GM12878 (cell line): ENCODE results near the gene MNAT1.

Source experiments
- BCLAF1 ChIP-seq: fragments of 450-650 bp; IDR thresholded peaks from 2 replicates; pipeline ENCODE4 v1.6.1; 2017; ENCODE audit warnings: antibody characterized with exemption, mild to moderate bottlenecking, moderate library complexity
- CEBPZ ChIP-seq: fragments of 150-350 bp; IDR thresholded peaks from 2 replicates; pipeline ENCODE4 v1.6.1; 2016; ENCODE audit warnings: low read depth, low read length
- CTCF ChIP-seq, 3 experiments: IDR thresholded peaks in 2 of 3; conservative IDR thresholded peaks in 1 of 3; 2 replicates each; pipeline ENCODE4 v1.5.1; 2011; ENCODE audit warnings: low read depth in 3 of 3, low read length in 3 of 3, mild to moderate bottlenecking in 3 of 3, control low read depth in 2 of 3, moderate library complexity in 2 of 3, inconsistent platforms in 1 of 3, mixed read lengths in 1 of 3; ENCODE audit not compliant: control insufficient read depth in 2 of 3, insufficient read depth in 1 of 3; ENCODE audit errors: extremely low read depth in 1 of 3
- EP300 ChIP-seq, 2 experiments: fragments of 150-350 bp in 1 of 2; IDR thresholded peaks; 2 replicates each; pipeline ENCODE4 v1.6.1; 2011 to 2012; ENCODE audit warnings: low read depth in 2 of 2, low read length in 2 of 2, borderline replicate concordance in 1 of 2, improper control_type of control experiment in 1 of 2, inconsistent platforms in 1 of 2; ENCODE audit not compliant: control insufficient read depth in 1 of 2
- EZH2 ChIP-seq: IDR thresholded peaks from 2 replicates; pipeline ENCODE4 v1.6.1; 2012; ENCODE audit warnings: low read depth, mild to moderate bottlenecking, control low read depth, inconsistent platforms, low read length, borderline replicate concordance; ENCODE audit not compliant: control insufficient read depth
- GABPA ChIP-seq: IDR thresholded peaks from 2 replicates; pipeline ENCODE4 v1.6.1; 2014; ENCODE audit warnings: antibody characterized with exemption, low read depth, mild to moderate bottlenecking, inconsistent platforms
- HCFC1 ChIP-seq: fragments of 150-350 bp; IDR thresholded peaks from 2 replicates; pipeline ENCODE4 v1.6.1; 2014; ENCODE audit warnings: low read length
- MEF2A ChIP-seq: IDR thresholded peaks from 2 replicates; pipeline ENCODE4 v1.6.1; 2011; ENCODE audit warnings: low read depth, mild to moderate bottlenecking, low read length, moderate library complexity; ENCODE audit not compliant: insufficient read depth
- MYC ChIP-seq: IDR thresholded peaks from 2 replicates; pipeline ENCODE4 v1.6.1; 2011; ENCODE audit warnings: mild to moderate bottlenecking, low read length, moderate library complexity, inconsistent platforms; ENCODE audit not compliant: insufficient read depth, insufficient replicate concordance, insufficient read length, severe bottlenecking
- REST ChIP-seq: IDR thresholded peaks from 2 replicates; pipeline ENCODE4 v1.6.1; 2012; ENCODE audit warnings: mild to moderate bottlenecking, low read depth, low read length
- SIN3A ChIP-seq: IDR thresholded peaks from 2 replicates; pipeline ENCODE4 v1.6.1; 2012; ENCODE audit warnings: low read depth, low read length, improper control_type of control experiment
- SREBF1 ChIP-seq: IDR thresholded peaks from 2 replicates; pipeline ENCODE4 v1.6.1; 2012; ENCODE audit warnings: mild to moderate bottlenecking, low read length

GRCh38 chr14:60968099-60968498, 233.5 kb downstream of the MNAT1 start:
- TF ChIP-seq EZH2 = no peak
- no peak for TF ChIP-seq SREBF1
- no peak for TF ChIP-seq GABPA
- TF ChIP-seq CTCF (IDR thresholded peaks at IDR 0.05 in 2 of 3, conservative IDR thresholded peaks at IDR 0.05 in 1 of 3; ENCODE audit: control insufficient read depth in 2 of 3, extremely low read depth in 1 of 3, insufficient read depth in 1 of 3, low read depth in 3 of 3, low read length in 3 of 3) = no peak
- TF ChIP-seq REST = no peak
- TF ChIP-seq HCFC1 = no peak
- no peak for TF ChIP-seq MEF2A
- TF ChIP-seq MYC = no peak
- TF ChIP-seq CEBPZ = no peak
- TF ChIP-seq EP300 (IDR thresholded peaks at IDR 0.05; ENCODE audit: borderline replicate concordance in 1 of 2, control insufficient read depth in 1 of 2, low read depth in 2 of 2, low read length in 2 of 2) = no peak
- no peak for TF ChIP-seq SIN3A
- TF ChIP-seq BCLAF1 = no peak
